OCI-LY7 (cell line): ENCODE results near the gene PALD1.
"Not testable (repeated sequence)": the region's sequence is repeated elsewhere in the genome, so short reads cannot be mapped to it uniquely, and the experiment has no call there.

Experiments
- EZH2phosphoT487 ChIP-seq: fragments of 200-600 bp; sonication (generic); IDR thresholded peaks from 2 replicates; pipeline ENCODE4 v1.6.1; 2018; ENCODE audit warnings: low read depth, borderline replicate concordance, mild to moderate bottlenecking, mixed run types, antibody characterized with exemption, low read length, moderate library complexity, mixed read lengths
- TF ChIP-seq, protein P1 (sequence below): fragments of 200-600 bp; sonication (generic); conservative IDR thresholded peaks from 2 replicates; pipeline ENCODE4 v1.5.1; 2014; ENCODE audit warnings: mild to moderate bottlenecking, antibody characterized with exemption, low read length, moderate library complexity, mixed read lengths

DNA sequence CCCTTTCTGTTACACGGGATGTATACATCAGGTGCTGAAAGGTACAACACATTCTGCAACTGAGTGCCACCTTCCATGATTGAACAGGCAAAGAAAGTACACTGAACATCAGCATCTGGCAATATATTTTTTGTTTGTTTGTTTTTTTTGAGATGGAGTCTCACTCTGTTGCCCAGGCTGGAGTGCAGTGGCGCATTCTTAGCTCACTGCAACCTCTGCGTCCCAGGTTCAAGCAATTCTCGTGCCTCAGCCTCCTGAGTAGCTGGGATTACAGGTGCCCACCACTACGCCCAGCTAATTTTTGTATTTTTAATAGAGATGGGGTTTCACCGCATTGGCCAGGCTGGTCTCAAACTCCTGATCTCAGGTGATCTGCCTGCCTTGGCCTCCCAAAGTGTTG, 5.3 kb downstream of the PALD1 start:
- TF ChIP-seq, protein P1, sequence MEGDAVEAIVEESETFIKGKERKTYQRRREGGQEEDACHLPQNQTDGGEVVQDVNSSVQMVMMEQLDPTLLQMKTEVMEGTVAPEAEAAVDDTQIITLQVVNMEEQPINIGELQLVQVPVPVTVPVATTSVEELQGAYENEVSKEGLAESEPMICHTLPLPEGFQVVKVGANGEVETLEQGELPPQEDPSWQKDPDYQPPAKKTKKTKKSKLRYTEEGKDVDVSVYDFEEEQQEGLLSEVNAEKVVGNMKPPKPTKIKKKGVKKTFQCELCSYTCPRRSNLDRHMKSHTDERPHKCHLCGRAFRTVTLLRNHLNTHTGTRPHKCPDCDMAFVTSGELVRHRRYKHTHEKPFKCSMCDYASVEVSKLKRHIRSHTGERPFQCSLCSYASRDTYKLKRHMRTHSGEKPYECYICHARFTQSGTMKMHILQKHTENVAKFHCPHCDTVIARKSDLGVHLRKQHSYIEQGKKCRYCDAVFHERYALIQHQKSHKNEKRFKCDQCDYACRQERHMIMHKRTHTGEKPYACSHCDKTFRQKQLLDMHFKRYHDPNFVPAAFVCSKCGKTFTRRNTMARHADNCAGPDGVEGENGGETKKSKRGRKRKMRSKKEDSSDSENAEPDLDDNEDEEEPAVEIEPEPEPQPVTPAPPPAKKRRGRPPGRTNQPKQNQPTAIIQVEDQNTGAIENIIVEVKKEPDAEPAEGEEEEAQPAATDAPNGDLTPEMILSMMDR = not testable (repeated sequence)
- not testable (repeated sequence) for TF ChIP-seq EZH2phosphoT487
